Right renal cortex interstitium (tissue), 3 donors: ENCODE data around the gene AKAP12. TPM values are rescaled to one million over a fixed set of nuclear protein-coding genes. Genes with fewer than 3 reads are reported as not detected.
"Not testable (repeated sequence)": the region's sequence is repeated elsewhere in the genome, so short reads cannot be mapped to it uniquely, and the experiment has no call there.

Source experiments
- DNase-seq, 3 donors: peaks; one replicate each; pipeline ENCODE4 v3.0.0-alpha.2; 2013; ENCODE audit warnings: low read depth in 3 of 3, low spot score in 2 of 3
- polyA plus RNA-seq, 3 donors: library from polyadenylated mRNA; unstranded; fragments of 120-200 nt; gene quantifications; one replicate each; pipeline ENCODE4 v1.2.1, GENCODE V29; 2013; ENCODE audit not compliant: insufficient read length in 3 of 3

The AKAP12 gene
- polyA plus RNA-seq, 3 donors, result 157 to 182 (median 166) TPM

GRCh38 chr6:151309619-151310018, 69.9 kb downstream of the AKAP12 start:
- no peak for DNase-seq

GRCh38 chr6:151310279-151310678, 70.5 kb downstream of the AKAP12 start:
- DNase-seq, result no peak

- DNase-seq, result no peak
Measured at GRCh38 chr6:151310852-151311767, 71.3 kb downstream of the AKAP12 start.

GRCh38 chr6:151313066-151313491, 73.3 kb downstream of the AKAP12 start:
- DNase-seq, result no peak

- DNase-seq, result not testable (repeated sequence)
Measured at GRCh38 chr6:151315661-151316060, 75.9 kb downstream of the AKAP12 start.

- no peak for DNase-seq
Measured at GRCh38 chr6:151317103-151317994, 77.6 kb downstream of the AKAP12 start.

- DNase-seq, result no peak
Measured at GRCh38 chr6:151317995-151318365, 78.2 kb downstream of the AKAP12 start.

- no peak for DNase-seq
Measured at GRCh38 chr6:151320140-151320539, 80.4 kb downstream of the AKAP12 start.

GRCh38 chr6:151321438-151321837, 81.7 kb downstream of the AKAP12 start:
- DNase-seq, result no peak

GRCh38 chr6:151322570-151322969, 82.8 kb downstream of the AKAP12 start:
- DNase-seq, result no peak

- DNase-seq, result no peak
Measured at GRCh38 chr6:151323791-151324487, 84.2 kb downstream of the AKAP12 start.

- no peak for DNase-seq
Measured at GRCh38 chr6:151324488-151324825, 84.7 kb downstream of the AKAP12 start.

- DNase-seq, result no peak
Measured at GRCh38 chr6:151325075-151326050, 85.6 kb downstream of the AKAP12 start.

GRCh38 chr6:151326116-151326825, 86.5 kb downstream of the AKAP12 start:
- no peak for DNase-seq

- DNase-seq, result no peak
Measured at GRCh38 chr6:151327101-151327500, 87.3 kb downstream of the AKAP12 start.

GRCh38 chr6:151330130-151330696, 90.4 kb downstream of the AKAP12 start:
- no peak for DNase-seq

GRCh38 chr6:151335930-151336329, 96.2 kb downstream of the AKAP12 start:
- no peak for DNase-seq

- no peak for DNase-seq
Measured at GRCh38 chr6:151338651-151339200, 99.0 kb downstream of the AKAP12 start.

- DNase-seq, result no peak
Measured at GRCh38 chr6:151339369-151339768, 99.6 kb downstream of the AKAP12 start.
